Measurements from ENCODE around the gene SCAF4.
A peak's percentile ranks its signal among the peaks of the same experiment; 100 is the strongest.
"Not testable (repeated sequence)": the region's sequence is repeated elsewhere in the genome, so short reads cannot be mapped to it uniquely, and the experiment has no call there.

SCAF4 gene

DNA sequence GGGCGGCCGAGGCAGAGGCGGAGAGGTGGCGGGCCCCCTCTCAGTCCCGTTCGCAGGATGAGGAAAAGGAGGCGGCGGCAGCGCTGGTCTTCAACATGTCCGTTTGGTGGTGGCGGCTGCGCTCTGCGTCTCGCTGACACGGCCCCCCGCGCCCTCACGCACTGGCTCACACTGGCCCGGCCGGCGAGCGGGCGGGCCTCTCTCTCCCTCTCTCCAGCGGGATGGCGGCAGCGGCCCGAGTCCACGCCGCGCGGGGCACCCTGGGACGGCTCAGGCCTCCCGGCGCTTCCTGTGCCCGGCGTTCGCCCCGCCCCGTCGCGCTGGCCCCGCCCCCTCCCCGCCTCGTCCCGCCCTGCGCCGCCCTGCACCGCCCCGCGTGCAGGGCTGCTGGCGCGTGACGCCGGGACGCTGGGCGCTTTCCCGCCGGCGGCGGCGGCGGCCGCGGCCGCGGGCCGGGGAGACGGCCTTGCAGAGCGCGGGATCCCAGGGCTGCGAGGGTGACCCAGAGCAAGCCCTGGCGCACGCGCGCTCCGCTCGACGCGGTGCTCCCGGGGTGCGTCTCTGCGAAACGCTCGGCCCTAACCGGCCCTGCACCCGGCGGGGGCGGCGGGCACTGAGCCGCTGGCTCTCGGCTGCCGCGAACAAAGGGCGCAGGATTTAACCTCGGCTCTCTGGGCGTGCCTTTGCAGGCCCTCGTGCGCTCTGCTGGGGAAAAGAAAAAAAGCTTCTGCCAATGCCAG lies at the start of gene SCAF4:
TSS of gene SCAF4 (minus strand) at position 262 of the 740 bp plus-strand sequence. CDS start 426 bp downstream, outside the sequence.
- DNase-seq (ENCODE audit: low spot score), result peak; percentile 96

- no peak for DNase-seq (ENCODE audit: low spot score)
Observed at GRCh38 chr21:31780944-31781343, 49.0 kb upstream of the SCAF4 start.

- DNase-seq (ENCODE audit: low spot score), result no peak
Observed at GRCh38 chr21:31778546-31778945, 46.6 kb upstream of the SCAF4 start.

DNA sequence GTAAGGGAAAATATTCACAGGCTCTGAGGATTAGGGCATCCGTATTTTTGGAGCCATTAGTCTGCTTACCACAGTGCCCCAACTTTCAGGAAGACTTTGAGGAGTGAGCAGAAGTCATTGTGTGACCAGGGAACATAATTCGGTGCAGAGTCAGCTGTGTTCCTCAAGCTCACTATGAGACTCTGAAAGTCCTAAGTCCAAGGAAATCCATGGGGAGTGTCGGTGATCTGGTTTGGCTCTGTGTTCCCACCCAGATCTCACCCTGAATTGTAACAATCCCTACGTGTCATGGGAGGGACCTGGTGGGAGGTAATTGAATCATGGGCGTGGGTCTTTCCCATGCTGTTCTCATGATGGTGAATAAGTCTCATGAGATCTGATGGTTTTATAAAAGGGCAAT lies 45.9 kb upstream of the SCAF4 start:
- no peak for DNase-seq (ENCODE audit: low spot score)

DNA sequence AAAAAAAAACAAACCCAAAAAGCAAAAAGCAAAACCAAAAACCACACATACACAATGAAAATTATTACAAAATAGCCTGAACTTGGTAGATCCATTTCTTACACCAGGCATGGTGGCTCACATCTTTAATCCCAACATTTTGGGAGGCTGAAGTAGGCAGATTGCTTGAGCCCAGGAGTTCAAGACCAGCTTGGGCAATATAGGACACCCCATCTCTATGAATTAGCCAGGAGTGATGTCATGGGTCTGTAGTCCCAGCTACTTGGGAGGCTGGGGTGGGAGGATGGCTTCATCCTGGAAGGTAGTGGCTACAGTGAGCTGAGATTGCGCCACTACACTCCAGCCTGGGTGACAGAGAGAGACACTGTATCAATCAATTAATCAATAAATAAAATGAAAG lies 42.1 kb upstream of the SCAF4 start:
- no peak for DNase-seq (ENCODE audit: low spot score)

DNA sequence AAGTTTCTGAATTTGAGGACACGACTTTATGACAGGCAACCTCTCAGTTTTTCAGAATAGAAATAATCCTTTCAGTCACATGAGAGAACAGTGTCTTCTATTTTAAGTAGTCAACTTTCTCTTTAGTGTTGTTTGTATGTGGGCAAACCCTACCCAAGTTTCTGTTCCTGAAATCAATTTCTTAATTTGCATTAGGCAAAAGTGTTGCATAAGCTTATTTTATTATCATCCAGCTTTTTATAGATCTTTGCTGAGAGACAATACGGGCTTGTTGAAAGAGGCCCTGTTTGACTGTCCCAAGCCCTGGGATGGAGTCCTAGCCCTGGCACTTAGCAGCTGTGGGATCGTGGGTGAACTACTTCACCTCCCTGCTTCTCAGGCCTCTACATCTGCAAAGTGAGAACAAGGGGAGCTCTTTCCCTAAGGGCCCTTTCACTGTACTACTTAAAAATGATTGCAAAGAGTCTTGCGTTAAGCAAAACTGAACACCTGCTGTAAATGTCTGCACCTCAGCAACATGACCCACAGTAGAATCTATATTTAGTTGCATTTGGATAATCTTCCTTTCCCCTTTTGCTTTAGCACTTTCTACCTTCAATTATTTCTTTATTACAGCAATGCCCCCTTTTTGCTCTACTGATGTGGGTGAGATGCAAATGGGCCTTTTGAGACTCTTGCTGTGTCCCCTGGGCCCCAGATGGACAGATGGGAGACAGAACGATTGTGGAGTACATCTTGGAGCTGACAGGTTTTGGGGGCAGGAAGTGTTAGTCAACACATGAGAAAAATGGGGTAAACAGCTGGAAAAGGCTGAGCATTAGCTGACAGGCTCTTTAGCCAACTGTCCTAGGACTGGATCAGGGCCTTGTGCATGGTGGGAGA lies 41.0 kb upstream of the SCAF4 start:
- no peak for DNase-seq (ENCODE audit: low spot score)

DNA sequence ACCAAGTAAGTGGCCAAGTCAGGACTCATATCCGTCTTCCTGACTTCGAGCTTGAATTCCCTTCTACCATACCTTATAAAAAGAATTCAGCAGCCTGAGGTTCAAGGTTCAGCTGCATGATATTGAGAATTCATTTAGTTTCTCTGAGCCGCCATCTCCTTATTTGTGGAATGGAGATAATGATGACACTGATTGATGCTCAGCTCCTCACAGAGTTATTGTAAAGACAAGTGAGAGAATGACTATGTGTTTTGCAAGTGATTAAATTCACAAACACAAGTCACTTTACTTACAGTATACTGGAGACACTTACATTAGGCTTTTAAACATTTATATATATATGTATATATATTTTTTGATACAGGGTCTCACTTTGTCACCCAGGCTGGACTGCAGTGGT lies 39.8 kb upstream of the SCAF4 start:
- no peak for DNase-seq (ENCODE audit: low spot score)

GRCh38 chr21:31768710-31769109 lies 36.8 kb upstream of the SCAF4 start:
- DNase-seq (ENCODE audit: low spot score), result no peak

DNA sequence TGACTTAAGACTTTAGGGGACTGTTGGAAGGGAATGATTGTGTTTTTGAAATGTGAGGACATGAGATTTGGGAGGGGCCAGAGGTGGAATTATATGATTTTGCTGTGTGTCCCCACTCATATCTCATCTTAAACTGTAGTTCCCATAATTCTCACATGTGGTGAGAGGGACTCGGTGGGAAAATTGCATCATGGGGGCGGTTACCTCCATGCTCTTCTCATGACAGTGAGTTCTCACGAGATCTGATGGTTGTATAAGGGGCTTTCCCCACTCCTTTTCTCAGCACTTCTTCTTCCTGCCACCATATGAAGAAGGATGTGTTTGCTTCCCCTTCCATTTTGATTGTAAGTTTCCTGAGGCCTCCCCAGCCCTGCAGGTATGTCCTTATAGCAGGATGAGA lies 35.0 kb upstream of the SCAF4 start:
- DNase-seq (ENCODE audit: low spot score), result no peak

GRCh38 chr21:31765850-31766249 lies 33.9 kb upstream of the SCAF4 start:
- not testable (repeated sequence) for DNase-seq (ENCODE audit: low spot score)

GRCh38 chr21:31760931-31761330 lies 29.0 kb upstream of the SCAF4 start:
- no peak for DNase-seq (ENCODE audit: low spot score)

GRCh38 chr21:31756787-31757186 lies 24.9 kb upstream of the SCAF4 start:
- no peak for DNase-seq (ENCODE audit: low spot score)

- DNase-seq (ENCODE audit: low spot score), result no peak
Observed at GRCh38 chr21:31755027-31755426, 23.1 kb upstream of the SCAF4 start.

DNA sequence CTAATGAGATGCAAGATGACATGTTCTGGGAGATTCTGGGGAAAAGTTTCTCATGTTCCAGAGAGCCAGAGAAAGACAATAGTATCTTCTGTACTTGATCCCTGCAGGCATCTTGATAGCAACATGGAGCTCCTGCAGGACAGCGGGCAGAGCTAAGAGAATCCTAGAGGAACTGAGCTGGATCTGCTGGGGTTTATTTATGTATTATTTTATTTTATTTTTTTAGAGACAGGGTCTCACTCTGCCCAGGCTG lies 22.7 kb upstream of the SCAF4 start:
- DNase-seq (ENCODE audit: low spot score), result no peak

GRCh38 chr21:31753949-31754707 lies 22.2 kb upstream of the SCAF4 start:
- DNase-seq (ENCODE audit: low spot score), result no peak

GRCh38 chr21:31752967-31753366 lies 21.0 kb upstream of the SCAF4 start:
- no peak for DNase-seq (ENCODE audit: low spot score)

DNA sequence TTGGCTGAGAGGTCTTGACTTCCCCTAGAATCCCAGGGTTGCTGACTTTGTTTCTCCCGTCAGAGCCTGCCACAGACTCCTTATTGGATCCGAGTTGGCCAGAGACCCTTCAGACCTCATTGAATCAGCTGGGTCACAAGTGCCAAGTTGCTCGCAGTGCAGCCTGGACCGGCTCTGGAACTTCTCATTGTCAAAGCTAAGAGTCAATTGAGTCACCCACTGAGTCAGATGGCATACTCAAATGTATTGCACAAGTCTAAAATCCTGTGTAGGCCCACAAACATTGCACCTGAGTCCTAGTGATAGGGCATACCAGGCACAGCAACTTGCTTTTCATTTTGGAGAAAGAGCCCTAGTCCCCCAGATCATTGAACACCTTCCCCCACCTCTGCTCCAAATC lies 20.4 kb upstream of the SCAF4 start:
- no peak for DNase-seq (ENCODE audit: low spot score)

GRCh38 chr21:31750843-31751242 lies 18.9 kb upstream of the SCAF4 start:
- no peak for DNase-seq (ENCODE audit: low spot score)

DNA sequence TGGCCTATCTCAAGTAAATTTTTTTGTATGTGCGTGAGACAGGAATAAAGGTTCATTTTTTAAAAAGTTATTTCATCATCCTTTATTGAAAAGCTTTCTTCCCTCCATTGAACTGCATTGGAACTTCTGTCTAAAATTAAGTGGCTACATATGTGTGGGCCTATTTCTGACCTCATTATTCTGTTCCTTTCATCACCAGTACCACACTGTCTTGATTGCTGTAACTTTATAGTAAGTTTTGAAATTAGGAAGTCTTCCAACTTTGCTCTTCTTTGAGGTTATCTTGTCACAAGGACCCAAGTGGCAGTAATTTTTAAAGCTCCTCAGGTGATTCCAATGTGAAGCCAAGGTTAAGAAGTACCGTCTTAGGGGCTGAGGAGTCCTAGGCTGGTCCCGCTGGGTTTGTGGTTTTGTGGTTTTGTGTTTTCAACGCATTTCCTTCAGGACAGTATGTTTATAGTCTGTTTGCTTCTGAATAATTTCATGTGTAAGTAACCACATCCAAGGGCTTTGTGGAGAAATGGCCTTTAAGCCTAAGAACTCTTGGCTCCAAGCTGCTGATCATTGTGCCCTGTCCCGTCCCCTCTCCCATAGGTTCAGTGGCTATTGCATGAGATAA lies 12.4 kb upstream of the SCAF4 start:
- DNase-seq (ENCODE audit: low spot score), result no peak

GRCh38 chr21:31743712-31744111 lies 11.8 kb upstream of the SCAF4 start:
- no peak for DNase-seq (ENCODE audit: low spot score)

GRCh38 chr21:31741116-31741515 lies 9.2 kb upstream of the SCAF4 start:
- no peak for DNase-seq (ENCODE audit: low spot score)

All from left forelimb (tissue), 1 donor.